B cell (primary cell): ENCODE results near the gene DENND1A. TPM values are rescaled to one million over a fixed set of nuclear protein-coding genes. Genes with fewer than 3 reads are reported as not detected.

Source experiments
- ATAC-seq: fragments of 200-7000 bp; cut with Tn5 transposase; one replicate; pipeline ENCODE4 v1.10.0; 2021; ENCODE audit warnings: low read depth, mild to moderate bottlenecking, moderate number of reproducible peaks, moderate library complexity
- CTCF ChIA-PET: fragments of 350-600 bp; sonication (Branson Sonifier 250); formaldehyde crosslinking; loops from one replicate; lab custom pipeline; 2021; ENCODE audit warnings: antibody characterized with exemption, inconsistent platforms; lab: Charles Lee
- POLR2A ChIA-PET: fragments of 350-600 bp; sonication (Branson Sonifier 250); formaldehyde crosslinking; loops from one replicate; lab custom pipeline; 2021; ENCODE audit warnings: antibody characterized with exemption; lab: Charles Lee
- DNase-seq: peaks from one replicate; pipeline ENCODE4 v3.0.0; 2013
- H2AFZ ChIP-seq: 2 replicates; pipeline ENCODE4 v1.6.1; 2012; ENCODE audit warnings: mild to moderate bottlenecking, low read depth, low read length; ENCODE audit not compliant: insufficient read depth, poor library complexity, severe bottlenecking
- H3K27ac ChIP-seq, 2 donors: 1 replicate in 1 of 2; 2 replicates in 1 of 2; pipeline ENCODE4 v1.5.1; 2012 to 2013; ENCODE audit warnings: low read length in 2 of 2, mild to moderate bottlenecking in 2 of 2, moderate library complexity in 1 of 2
- H3K27me3 ChIP-seq, 4 experiments: fragments of 200-600 bp in 1 of 4; sonication (generic) in 1 of 4; replicated peaks in 1 of 4; 1 replicate in 2 of 4; 2 replicates in 2 of 4; pipeline versions ENCODE4 v1.6.1 to v1.7.0; 2013 to 2016; ENCODE audit warnings: low read length in 3 of 4, mild to moderate bottlenecking in 2 of 4, mixed read lengths in 1 of 4, moderate library complexity in 1 of 4; ENCODE audit not compliant: insufficient read depth in 4 of 4, control insufficient read depth in 3 of 4; ENCODE audit errors: control extremely low read depth in 1 of 4
- H3K36me3 ChIP-seq, 2 experiments: replicated peaks in 1 of 2; 1 replicate in 1 of 2; 2 replicates in 1 of 2; pipeline versions ENCODE4 v1.6.1 to v1.7.1; 2013; ENCODE audit warnings: low read length in 1 of 2; ENCODE audit not compliant: insufficient read depth in 2 of 2, control insufficient read depth in 1 of 2; ENCODE audit errors: control extremely low read depth in 1 of 2, extremely low read depth in 1 of 2
- H3K4me1 ChIP-seq, 2 donors: fragments of 200-600 bp in 1 of 2; sonication (generic) in 1 of 2; 1 replicate in 1 of 2; 2 replicates in 1 of 2; pipeline versions ENCODE4 v1.5.1 to v1.6.1; 2013 to 2017; ENCODE audit warnings: low read length in 2 of 2; ENCODE audit not compliant: control insufficient read depth in 2 of 2, insufficient read depth in 2 of 2
- H3K4me2 ChIP-seq: replicated peaks from 2 replicates; pipeline ENCODE3; 2012; ENCODE audit warnings: mild to moderate bottlenecking, low read depth, low read length; ENCODE audit not compliant: poor library complexity, severe bottlenecking
- H3K4me3 ChIP-seq, 5 experiments: fragments of 200-600 bp in 1 of 5; sonication (generic) in 1 of 5; 1 replicate in 3 of 5; 2 replicates in 2 of 5; pipeline versions ENCODE4 v1.5.1 to v1.7.0; 2011 to 2016; ENCODE audit warnings: low read length in 4 of 5, mild to moderate bottlenecking in 4 of 5, low read depth in 2 of 5, control low read depth in 1 of 5, moderate library complexity in 1 of 5; ENCODE audit not compliant: insufficient read depth in 1 of 5; ENCODE audit errors: control extremely low read depth in 1 of 5, extremely low read depth in 1 of 5
- H3K79me2 ChIP-seq: fragments of 200-600 bp; sonication (generic); one replicate; pipeline ENCODE4 v1.6.0; 2016; ENCODE audit warnings: low read length; ENCODE audit not compliant: control insufficient read depth, insufficient read depth
- H3K9ac ChIP-seq: fragments of 200-600 bp; sonication (generic); 2 replicates; pipeline ENCODE4 v1.6.1; 2017; ENCODE audit warnings: mild to moderate bottlenecking, low read length, moderate library complexity
- H3K9me3 ChIP-seq, 3 donors: one replicate each; pipeline versions ENCODE4 v1.6.1 to v1.7.1; 2013; ENCODE audit warnings: low read length in 2 of 3; ENCODE audit not compliant: control insufficient read depth in 2 of 3, insufficient read depth in 1 of 3; ENCODE audit errors: control extremely low read depth in 1 of 3
- H4K20me1 ChIP-seq: 2 replicates; pipeline ENCODE4 v1.6.0; 2012; ENCODE audit warnings: mild to moderate bottlenecking, low read length; ENCODE audit not compliant: insufficient read depth, control insufficient read depth, poor library complexity, severe bottlenecking
- H3K27ac Mint-ChIP-seq: one replicate; pipeline ENCODE4 v1.8.0; 2021; ENCODE audit warnings: mixed read lengths
- H3K27me3 Mint-ChIP-seq: one replicate; pipeline ENCODE4 v1.8.0; 2021; ENCODE audit warnings: mixed read lengths
- H3K4me1 Mint-ChIP-seq: one replicate; pipeline ENCODE4 v1.8.0; 2021; ENCODE audit warnings: mixed read lengths
- H3K4me3 Mint-ChIP-seq: one replicate; pipeline ENCODE4 v1.8.0; 2021; ENCODE audit warnings: mixed read lengths
- H3K9me3 Mint-ChIP-seq: one replicate; pipeline ENCODE4 v1.8.0; 2022; ENCODE audit warnings: mixed read lengths; ENCODE audit not compliant: insufficient read depth
- EZH2 ChIP-seq: IDR thresholded peaks from 2 replicates; pipeline ENCODE4 v1.6.1; 2012; ENCODE audit warnings: borderline replicate concordance, low read depth, mild to moderate bottlenecking, moderate library complexity, low read length; ENCODE audit not compliant: insufficient read depth, poor library complexity, severe bottlenecking
- WGBS: methylation state at CpG from one replicate; pipeline ENCODE4 v1.1.5; 2013; ENCODE audit warnings: missing lambda C conversion rate; ENCODE audit not compliant: insufficient coverage; 5-methylcytosine and 5-hydroxymethylcytosine counted together
- intact Hi-C: fragments of 100-400 bp; cut with micrococcal nuclease; formaldehyde crosslinking; loops from one replicate; pipeline ENCODE4 v1.10.0; 2022
- polyA plus RNA-seq: library from polyadenylated mRNA; depleted of rRNA; stranded (reverse); fragments of >200 nt; gene quantifications from 2 replicates; pipeline ENCODE4 v1.2.3, GENCODE V29; 2012
- total RNA-seq, 2 donors: library from RNA; stranded (reverse); fragments of 120-200 nt in 1 of 2; gene quantifications; 1 replicate in 1 of 2; 2 replicates in 1 of 2; pipeline versions ENCODE4 v1.2.3 to v1.2.4, GENCODE V29; 2013 to 2022
- TF ChIP-seq, protein P1 (sequence below): fragments of 200-600 bp; IDR thresholded peaks from one replicate; pipeline ENCODE4 v1.8.0; 2022; ENCODE audit warnings: antibody characterized with exemption, mild to moderate bottlenecking

Gene DENND1A
- total and polyA plus RNA-seq, 2 donors (not counting 1 experiment from before 2014, with no cell fraction given) = 10.8 to 26.0 TPM

DNA sequence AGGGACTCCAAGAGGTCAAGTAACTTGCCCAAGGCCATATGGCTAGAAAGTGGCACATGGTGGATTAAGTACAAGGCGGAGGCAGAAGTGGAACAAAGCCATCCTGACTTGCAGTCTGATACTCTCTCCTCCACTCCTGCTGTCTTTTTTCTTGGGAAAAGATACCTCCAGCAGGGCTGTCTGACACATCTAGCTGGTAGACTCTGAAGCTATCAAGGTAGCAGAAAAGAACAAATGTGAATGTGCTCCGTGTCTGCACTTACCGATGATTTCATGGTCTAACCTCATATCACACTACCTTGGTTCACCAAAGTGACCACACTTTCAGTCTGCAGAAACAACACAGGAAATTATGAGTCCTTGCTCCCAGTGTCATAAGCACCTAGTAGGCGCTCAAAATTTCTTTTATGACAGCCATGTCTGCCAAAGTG lies 289.1 kb downstream of the DENND1A start:
- Histone ChIP-seq H3K9me3 (no peaks in the 10 kb centered on the region), H3K27ac (no peak overlapping the region), H3K4me3 (no peak overlapping the region), H3K27me3 (no peaks in the 10 kb centered on the region), H2AFZ (no peak overlapping the region), H3K79me2 (no peaks in the 10 kb centered on the region), H3K4me2 (no peak overlapping the region), H3K36me3 (peaks cover 0 to 4% of the 10 kb centered on the region in 2 experiments), H4K20me1 (no peaks in the 10 kb centered on the region), H3K9ac (no peak overlapping the region), H3K4me1 (peaks cover 11 to 14% of the 10 kb centered on the region in 2 donors)
- 67% methylated on average over 1 of the region's 4 CpGs for WGBS
- no peaks in the 10 kb centered on the region for H3K27me3 Mint-ChIP-seq
- peaks cover 13% of the 10 kb centered on the region for H3K4me1 Mint-ChIP-seq
- H3K9me3 Mint-ChIP-seq = no peaks in the 10 kb centered on the region
- intact Hi-C loops = no loop called here
- ATAC-seq (no peak), DNase-seq (no peak)
- POLR2A ChIA-PET = no interaction called here
- no peak for TF ChIP-seq EZH2
- TF ChIP-seq, protein P1, sequence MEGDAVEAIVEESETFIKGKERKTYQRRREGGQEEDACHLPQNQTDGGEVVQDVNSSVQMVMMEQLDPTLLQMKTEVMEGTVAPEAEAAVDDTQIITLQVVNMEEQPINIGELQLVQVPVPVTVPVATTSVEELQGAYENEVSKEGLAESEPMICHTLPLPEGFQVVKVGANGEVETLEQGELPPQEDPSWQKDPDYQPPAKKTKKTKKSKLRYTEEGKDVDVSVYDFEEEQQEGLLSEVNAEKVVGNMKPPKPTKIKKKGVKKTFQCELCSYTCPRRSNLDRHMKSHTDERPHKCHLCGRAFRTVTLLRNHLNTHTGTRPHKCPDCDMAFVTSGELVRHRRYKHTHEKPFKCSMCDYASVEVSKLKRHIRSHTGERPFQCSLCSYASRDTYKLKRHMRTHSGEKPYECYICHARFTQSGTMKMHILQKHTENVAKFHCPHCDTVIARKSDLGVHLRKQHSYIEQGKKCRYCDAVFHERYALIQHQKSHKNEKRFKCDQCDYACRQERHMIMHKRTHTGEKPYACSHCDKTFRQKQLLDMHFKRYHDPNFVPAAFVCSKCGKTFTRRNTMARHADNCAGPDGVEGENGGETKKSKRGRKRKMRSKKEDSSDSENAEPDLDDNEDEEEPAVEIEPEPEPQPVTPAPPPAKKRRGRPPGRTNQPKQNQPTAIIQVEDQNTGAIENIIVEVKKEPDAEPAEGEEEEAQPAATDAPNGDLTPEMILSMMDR = no peak
- H3K4me3 Mint-ChIP-seq = no peak overlapping the region
- CTCF ChIA-PET = no interaction called here
- no peak overlapping the region for H3K27ac Mint-ChIP-seq

DNA sequence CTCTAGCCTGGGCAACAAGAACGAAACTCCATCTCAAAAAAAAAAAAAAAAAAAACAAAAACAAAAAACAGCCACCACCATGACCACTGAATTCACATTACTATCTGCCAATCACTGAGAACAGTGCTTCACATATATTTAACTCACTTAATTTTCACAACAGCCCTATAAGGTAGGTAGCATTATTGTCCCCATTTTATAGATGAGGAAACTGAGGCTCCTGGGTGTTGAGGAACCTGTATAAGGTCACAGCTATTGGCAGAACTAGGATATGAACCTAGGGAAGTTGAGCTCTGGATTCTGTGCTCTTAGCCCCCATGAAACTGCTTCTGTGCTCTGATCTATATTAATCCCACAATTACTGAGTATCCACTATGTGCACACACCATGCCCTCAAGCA lies 290.2 kb downstream of the DENND1A start:
- Mint-ChIP-seq H3K27ac (no peak overlapping the region), H3K27me3 (no peaks in the 10 kb centered on the region), H3K4me1 (peaks cover 13% of the 10 kb centered on the region), H3K9me3 (no peaks in the 10 kb centered on the region), H3K4me3 (no peak overlapping the region)
- H3K27me3 ChIP-seq = no peaks in the 10 kb centered on the region
- H3K27ac ChIP-seq = no peak overlapping the region
- H3K4me1 ChIP-seq = peaks cover 11 to 14% of the 10 kb centered on the region in 2 donors
- ATAC-seq (no peak), DNase-seq (no peak)
- H2AFZ ChIP-seq = no peak overlapping the region
- intact Hi-C loops = no loop called here
- POLR2A ChIA-PET = interaction anchor here (0.6 to 0.7 kb wide), 2 partner anchors 40 to 196 kb away, joined by 3 to 5 read pairs; no protein-coding TSS in a partner anchor
- H3K4me3 ChIP-seq = no peak overlapping the region
- H3K36me3 ChIP-seq = peaks cover 0 to 4% of the 10 kb centered on the region in 2 experiments
- no peak for TF ChIP-seq EZH2
- TF ChIP-seq, protein P1 = no peak
- no CpG with 5 or more reads among the region's 1 CpG for WGBS
- CTCF ChIA-PET = no interaction called here
- no peak overlapping the region for H3K9ac ChIP-seq
- H4K20me1 ChIP-seq = no peaks in the 10 kb centered on the region
- no peak overlapping the region for H3K4me2 ChIP-seq
- H3K79me2 ChIP-seq = no peaks in the 10 kb centered on the region
- H3K9me3 ChIP-seq = no peaks in the 10 kb centered on the region
